Cardiac muscle cell (in vitro differentiated cells and primary cell): ENCODE results near the gene PRPH. TPM values are rescaled to one million over a fixed set of nuclear protein-coding genes. Genes with fewer than 3 reads are reported as not detected.

Experiments
- DNase-seq, 2 donors: peaks; one replicate each; pipeline versions ENCODE4 v3.0.0 to v3.0.0-alpha.2; 2010 to 2017; ENCODE audit warnings: low read depth in 1 of 2, low spot score in 1 of 2
- H3K27ac ChIP-seq: fragments of 200-600 bp; sonication (generic); 2 replicates; pipeline ENCODE4 v1.5.1; 2016
- H3K27me3 ChIP-seq: fragments of 200-600 bp; sonication (generic); 2 replicates; pipeline ENCODE4 v1.6.0; 2016; ENCODE audit warnings: control low read depth
- H3K36me3 ChIP-seq: fragments of 200-600 bp; sonication (generic); 2 replicates; pipeline ENCODE4 v1.5.1; 2016; ENCODE audit warnings: control low read depth
- H3K4me1 ChIP-seq: fragments of 200-600 bp; sonication (generic); 2 replicates; pipeline ENCODE4 v1.8.1; 2017; ENCODE audit warnings: low read depth, mild to moderate bottlenecking, mixed run types
- H3K4me3 ChIP-seq: fragments of 200-600 bp; sonication (generic); 2 replicates; pipeline ENCODE4 v1.5.1; 2016; ENCODE audit warnings: mild to moderate bottlenecking
- H3K9me3 ChIP-seq: fragments of 200-600 bp; sonication (generic); 2 replicates; pipeline ENCODE4 v1.5.1; 2017; ENCODE audit warnings: low read depth, mild to moderate bottlenecking, control low read depth
- polyA plus RNA-seq: library from polyadenylated mRNA; unstranded; fragments of >200 nt; fragmentation: Nextera tagmentation; extraction: Ambion mirVana; gene quantifications from 2 replicates; pipeline ENCODE4 v1.2.1, GENCODE V29; 2016
- total RNA-seq: library from RNA; depleted of rRNA; stranded (reverse); fragments of >200 nt; gene quantifications from 2 replicates; pipeline ENCODE4 v1.2.3, GENCODE V29; 2016
- TF ChIP-seq, protein P1 (sequence below): IDR thresholded peaks from 2 replicates; pipeline ENCODE4 v1.5.1; 2012; ENCODE audit warnings: low read depth, mild to moderate bottlenecking, low read length

PRPH gene
- total and polyA plus RNA-seq, 2 experiments from 2014 or later: 1.1 to 4.0 TPM

DNA sequence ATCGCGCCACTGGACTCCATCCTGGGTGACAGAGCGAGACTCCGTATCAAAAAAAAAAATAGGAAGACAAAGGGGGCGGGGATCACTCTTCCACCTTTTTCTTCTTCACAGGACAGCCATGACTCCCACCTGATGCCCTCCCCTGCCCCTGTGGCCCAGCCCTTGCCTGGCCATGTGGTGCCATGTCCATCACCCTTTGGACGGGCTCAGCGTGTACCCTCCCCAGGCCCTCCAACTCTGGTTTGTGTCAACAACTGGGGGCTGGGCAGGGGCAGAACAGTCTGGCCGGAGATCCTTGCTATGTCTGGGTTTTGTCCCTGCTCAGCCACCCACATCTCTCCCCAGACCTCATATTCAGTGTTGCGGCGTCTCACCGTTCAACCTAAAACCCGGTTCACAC is 33.9 kb downstream of the PRPH start:
- H3K36me3 ChIP-seq: no peaks in the 10 kb centered on the region
- peaks cover 27% of the 10 kb centered on the region for H3K27me3 ChIP-seq
- no peak overlapping the region for H3K4me3 ChIP-seq
- TF ChIP-seq, protein P1, sequence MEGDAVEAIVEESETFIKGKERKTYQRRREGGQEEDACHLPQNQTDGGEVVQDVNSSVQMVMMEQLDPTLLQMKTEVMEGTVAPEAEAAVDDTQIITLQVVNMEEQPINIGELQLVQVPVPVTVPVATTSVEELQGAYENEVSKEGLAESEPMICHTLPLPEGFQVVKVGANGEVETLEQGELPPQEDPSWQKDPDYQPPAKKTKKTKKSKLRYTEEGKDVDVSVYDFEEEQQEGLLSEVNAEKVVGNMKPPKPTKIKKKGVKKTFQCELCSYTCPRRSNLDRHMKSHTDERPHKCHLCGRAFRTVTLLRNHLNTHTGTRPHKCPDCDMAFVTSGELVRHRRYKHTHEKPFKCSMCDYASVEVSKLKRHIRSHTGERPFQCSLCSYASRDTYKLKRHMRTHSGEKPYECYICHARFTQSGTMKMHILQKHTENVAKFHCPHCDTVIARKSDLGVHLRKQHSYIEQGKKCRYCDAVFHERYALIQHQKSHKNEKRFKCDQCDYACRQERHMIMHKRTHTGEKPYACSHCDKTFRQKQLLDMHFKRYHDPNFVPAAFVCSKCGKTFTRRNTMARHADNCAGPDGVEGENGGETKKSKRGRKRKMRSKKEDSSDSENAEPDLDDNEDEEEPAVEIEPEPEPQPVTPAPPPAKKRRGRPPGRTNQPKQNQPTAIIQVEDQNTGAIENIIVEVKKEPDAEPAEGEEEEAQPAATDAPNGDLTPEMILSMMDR: no peak
- no peaks in the 10 kb centered on the region for H3K4me1 ChIP-seq
- DNase-seq: no peak
- no peak overlapping the region for H3K27ac ChIP-seq
- H3K9me3 ChIP-seq: no peaks in the 10 kb centered on the region

DNA sequence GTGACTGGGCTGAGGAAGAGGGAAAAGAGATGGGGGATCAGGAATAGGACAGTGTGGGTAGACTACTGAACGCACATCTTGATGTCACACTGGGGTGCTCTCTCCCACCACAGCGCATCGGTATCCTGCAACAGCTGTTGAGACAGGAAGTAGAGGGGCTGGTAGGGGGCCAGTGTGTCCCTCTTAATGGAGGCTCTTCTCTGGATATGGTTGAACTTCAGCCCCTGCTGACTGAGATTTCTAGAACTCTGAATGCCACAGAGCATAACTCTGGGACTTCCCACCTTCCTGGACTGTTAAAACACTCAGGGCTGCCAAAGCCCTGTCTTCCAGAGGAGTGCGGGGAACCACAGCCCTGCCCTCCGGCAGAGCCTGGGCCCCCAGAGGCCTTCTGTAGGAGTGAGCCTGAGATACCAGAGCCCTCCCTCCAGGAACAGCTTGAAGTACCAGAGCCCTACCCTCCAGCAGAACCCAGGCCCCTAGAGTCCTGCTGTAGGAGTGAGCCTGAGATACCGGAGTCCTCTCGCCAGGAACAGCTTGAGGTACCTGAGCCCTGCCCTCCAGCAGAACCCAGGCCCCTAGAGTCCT is 35.2 kb downstream of the PRPH start:
- Histone ChIP-seq H3K4me1 (no peaks in the 10 kb centered on the region), H3K27me3 (peaks cover 40% of the 10 kb centered on the region)
- TF ChIP-seq, protein P1: no peak

DNA sequence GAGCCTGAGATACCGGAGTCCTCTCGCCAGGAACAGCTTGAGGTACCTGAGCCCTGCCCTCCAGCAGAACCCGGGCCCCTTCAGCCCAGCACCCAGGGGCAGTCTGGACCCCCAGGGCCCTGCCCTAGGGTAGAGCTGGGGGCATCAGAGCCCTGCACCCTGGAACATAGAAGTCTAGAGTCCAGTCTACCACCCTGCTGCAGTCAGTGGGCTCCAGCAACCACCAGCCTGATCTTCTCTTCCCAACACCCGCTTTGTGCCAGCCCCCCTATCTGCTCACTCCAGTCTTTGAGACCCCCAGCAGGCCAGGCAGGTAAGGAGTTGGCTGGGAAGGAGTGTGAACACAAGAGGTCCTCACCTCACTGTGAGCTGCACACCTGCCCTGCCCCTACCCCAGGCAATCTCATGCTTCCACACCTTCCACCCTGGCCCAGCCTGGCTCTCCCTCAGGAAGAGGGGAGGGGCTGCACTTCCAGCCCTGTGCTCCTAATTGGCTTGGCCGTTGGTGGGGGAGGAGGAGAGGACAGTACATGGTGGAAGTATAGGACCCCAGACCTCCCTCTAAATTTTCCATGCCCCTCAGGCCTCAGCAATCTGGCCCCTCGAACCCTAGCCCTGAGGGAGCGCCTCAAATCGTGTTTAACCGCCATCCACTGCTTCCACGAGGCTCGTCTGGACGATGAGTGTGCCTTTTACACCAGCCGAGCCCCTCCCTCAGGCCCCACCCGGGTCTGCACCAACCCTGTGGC is 35.9 kb downstream of the PRPH start:
- TF ChIP-seq, protein P1: no peak
- H3K9me3 ChIP-seq: no peaks in the 10 kb centered on the region
- no peak overlapping the region for H3K4me3 ChIP-seq
- no peak for DNase-seq
- peaks cover 47% of the 10 kb centered on the region for H3K27me3 ChIP-seq
- H3K36me3 ChIP-seq: no peaks in the 10 kb centered on the region
- H3K4me1 ChIP-seq: no peaks in the 10 kb centered on the region
- H3K27ac ChIP-seq: no peak overlapping the region

More for the DNA sequence above, 35.2 kb downstream of the PRPH start:
- no peaks in the 10 kb centered on the region for H3K9me3 ChIP-seq
- no peak overlapping the region for H3K27ac ChIP-seq
- no peaks in the 10 kb centered on the region for H3K36me3 ChIP-seq
- no peak for DNase-seq
- H3K4me3 ChIP-seq: no peak overlapping the region

DNA sequence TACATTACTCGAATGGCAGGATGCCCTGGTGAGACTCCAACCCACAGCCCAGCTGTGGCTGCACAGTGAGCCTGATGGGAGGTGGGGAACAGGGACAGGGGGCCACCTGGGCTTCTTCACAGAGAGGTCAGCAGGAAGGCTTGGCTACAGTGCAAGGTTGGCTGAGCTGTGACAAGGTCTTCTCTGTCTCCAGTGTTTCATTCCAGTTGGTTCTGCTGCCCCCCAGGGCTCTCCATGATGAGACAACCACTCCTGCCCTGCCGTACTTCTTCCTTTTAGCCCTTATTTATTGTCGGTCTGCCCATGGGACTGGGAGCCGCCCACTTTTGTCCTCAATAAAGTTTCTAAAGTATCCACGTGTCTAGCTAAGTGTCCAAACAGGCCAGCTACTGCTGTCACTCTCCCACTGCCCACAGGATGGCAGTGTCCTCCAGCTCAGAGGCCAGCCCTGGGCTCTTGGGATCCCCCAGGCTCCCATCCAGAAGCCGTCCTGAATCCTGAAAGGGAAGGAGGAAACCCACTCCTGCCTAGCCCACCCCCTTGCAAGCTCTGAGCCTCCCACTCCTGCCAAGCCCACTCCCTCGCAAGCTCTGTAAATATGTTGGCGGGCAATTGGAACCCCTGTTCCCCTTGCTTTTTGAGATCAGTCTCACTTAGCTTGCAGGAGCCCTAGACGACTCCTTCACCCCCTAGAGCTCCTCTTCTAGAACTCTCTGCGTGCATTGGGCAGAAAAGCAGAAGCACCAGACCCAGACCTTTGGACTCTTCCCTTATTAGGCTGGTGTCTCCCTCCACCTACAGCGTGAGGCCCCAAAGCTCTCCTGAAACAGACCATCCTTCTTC is 36.7 kb downstream of the PRPH start:
- Histone ChIP-seq H3K9me3 (no peaks in the 10 kb centered on the region), H3K36me3 (no peaks in the 10 kb centered on the region), H3K27me3 (peaks cover 55% of the 10 kb centered on the region), H3K27ac (no peak overlapping the region), H3K4me3 (no peak overlapping the region), H3K4me1 (no peaks in the 10 kb centered on the region)
- DNase-seq: peak; percentile 81 to 84
- TF ChIP-seq, protein P1: peak; percentile 87

DNA sequence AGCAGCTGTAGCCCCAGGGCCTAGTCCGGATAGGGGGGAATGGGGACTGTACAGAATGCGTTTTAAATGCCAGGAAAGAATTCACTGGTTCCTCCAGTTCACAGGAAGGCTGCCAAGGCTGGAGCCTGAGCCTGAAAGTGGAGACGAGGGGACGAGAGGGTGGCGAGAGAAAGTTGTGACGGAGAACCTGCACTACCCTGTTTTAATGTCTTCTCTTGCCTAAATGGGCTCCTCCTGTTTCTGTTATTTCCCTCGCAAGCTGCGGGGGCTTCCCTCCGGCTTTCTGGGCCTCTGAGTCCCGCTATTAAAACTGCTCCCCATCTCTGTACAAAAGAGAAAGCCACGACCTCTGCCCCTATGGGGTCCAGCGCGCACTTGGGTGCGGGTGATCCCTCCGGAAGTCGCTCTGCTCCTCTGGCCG is 37.5 kb downstream of the PRPH start:
- Histone ChIP-seq H3K27me3 (peaks cover 63% of the 10 kb centered on the region), H3K4me3 (no peak overlapping the region)

More for the DNA sequence above, 37.5 kb downstream of the PRPH start:
- TF ChIP-seq, protein P1: no peak
- H3K36me3 ChIP-seq: no peaks in the 10 kb centered on the region
- DNase-seq: no peak
- H3K4me1 ChIP-seq: no peaks in the 10 kb centered on the region
- H3K9me3 ChIP-seq: no peaks in the 10 kb centered on the region
- no peak overlapping the region for H3K27ac ChIP-seq
